SHP77 treated with DMSO at 0.1 percent for 48 hours (cell line): ENCODE data around the gene CXCR6.
"Not testable (repeated sequence)": the region's sequence is repeated elsewhere in the genome, so short reads cannot be mapped to it uniquely, and the experiment has no call there.

Source experiments
- DNase-seq: peaks from one replicate; lab custom pipeline; 2025; lab: John Stamatoyannopoulos, UW

CXCR6 gene

GRCh38 chr3:45990181-45990580 lies 46.9 kb downstream of the CXCR6 start:
- DNase-seq, result no peak

GRCh38 chr3:45991341-45991740 lies 48.1 kb downstream of the CXCR6 start:
- DNase-seq, result no peak

GRCh38 chr3:45992133-45992729 lies 49.0 kb downstream of the CXCR6 start:
- no peak for DNase-seq

GRCh38 chr3:45992821-45993221 lies 49.6 kb downstream of the CXCR6 start:
- DNase-seq, result no peak

- no peak for DNase-seq
Observed at GRCh38 chr3:45993421-45994027, 50.3 kb downstream of the CXCR6 start.

DNA sequence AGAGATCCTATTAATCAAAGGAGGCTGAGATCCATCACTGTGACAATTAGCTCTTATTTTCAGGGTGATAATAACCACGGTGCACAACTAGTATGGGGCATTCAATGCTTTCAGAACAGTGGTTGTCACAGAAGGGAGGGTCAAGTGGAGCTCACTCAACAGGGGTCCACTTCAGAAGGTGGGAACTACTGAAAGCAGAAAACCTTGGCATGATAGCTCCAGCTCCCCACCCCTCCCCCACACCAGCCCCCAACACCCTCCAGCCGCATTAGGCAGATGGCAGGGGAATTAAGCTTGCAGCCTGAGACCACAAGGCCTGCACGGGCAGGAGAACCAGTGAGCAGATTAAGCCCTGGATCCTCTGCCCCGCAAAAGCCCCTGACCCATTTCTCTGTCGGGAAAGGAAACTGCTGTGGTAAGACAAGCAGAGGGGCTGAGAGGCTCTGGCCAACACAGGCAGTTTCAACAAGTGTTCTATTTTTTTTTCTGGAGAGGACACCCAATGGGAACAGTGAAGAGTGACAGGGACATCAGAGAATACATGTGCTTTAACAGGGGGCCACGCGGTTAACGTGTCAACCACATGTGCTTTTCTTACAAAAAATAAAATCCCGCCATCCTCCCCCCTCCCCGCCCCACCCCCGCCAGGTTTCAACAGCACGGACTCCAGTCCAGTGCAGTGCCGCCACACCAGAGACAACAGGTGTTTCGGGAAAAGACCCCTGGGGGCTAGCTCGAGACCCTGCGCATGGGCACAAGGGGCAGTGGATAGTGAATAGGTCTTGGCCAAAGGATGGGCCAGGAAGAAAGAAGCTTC lies 51.4 kb downstream of the CXCR6 start:
- no peak for DNase-seq

GRCh38 chr3:45995236-45996192 lies 52.2 kb downstream of the CXCR6 start, which contains the start of gene FYCO1:
Gene FYCO1 (minus strand): TSS chr3:45995824. CDS start chr3:45984910, 10,914 bp downstream.
- DNase-seq, result peak; percentile 67

- DNase-seq, result not testable (repeated sequence)
Observed at GRCh38 chr3:45997499-45997898, 54.2 kb downstream of the CXCR6 start.

- DNase-seq, result no peak
Observed at GRCh38 chr3:45997942-45998341, 54.7 kb downstream of the CXCR6 start.
